BLaER1 (cell line): ENCODE data around the gene DAGLA.

Source experiments
- H3K27ac ChIP-seq: shearing (Covaris generic); formaldehyde crosslinking; 2 replicates; pipeline ENCODE4 v1.8.1; 2022
- H3K27me3 ChIP-seq: shearing (Covaris generic); formaldehyde crosslinking; 2 replicates; pipeline ENCODE4 v1.8.1; 2022
- H3K36me3 ChIP-seq: shearing (Covaris generic); formaldehyde crosslinking; 2 replicates; pipeline ENCODE4 v1.8.1; 2022
- H3K4me1 ChIP-seq: shearing (Covaris generic); formaldehyde crosslinking; 2 replicates; pipeline ENCODE4 v1.8.1; 2022
- H3K4me2 ChIP-seq: shearing (Covaris generic); formaldehyde crosslinking; 2 replicates; pipeline ENCODE4 v1.8.1; 2022
- H3K4me3 ChIP-seq: shearing (Covaris generic); formaldehyde crosslinking; 2 replicates; pipeline ENCODE4 v1.8.1; 2022
- H3K9ac ChIP-seq: shearing (Covaris generic); formaldehyde crosslinking; 2 replicates; pipeline ENCODE4 v1.8.1; 2022
- H3K9me3 ChIP-seq: shearing (Covaris generic); formaldehyde crosslinking; 2 replicates; pipeline ENCODE4 v1.8.1; 2022
- H4K20me1 ChIP-seq: shearing (Covaris generic); formaldehyde crosslinking; 2 replicates; pipeline ENCODE4 v1.8.1; 2022
- Cebpa-rat ChIP-seq: shearing (Covaris generic); IDR thresholded peaks from 2 replicates; pipeline ENCODE4 v1.8.1; 2022

The DAGLA gene

GRCh38 chr11:61713906-61714305 lies 33.7 kb downstream of the DAGLA start:
- no peaks in the 10 kb centered on the region for H4K20me1 ChIP-seq
- H3K27ac ChIP-seq: peak overlapping the region; percentile 14; the same call in 1 of the 2 replicates
- H3K4me1 ChIP-seq: peaks cover 99% of the 10 kb centered on the region
- H3K9me3 ChIP-seq: no peaks in the 10 kb centered on the region
- no peak for TF ChIP-seq Cebpa-rat
- H3K36me3 ChIP-seq: no peaks in the 10 kb centered on the region
- no peak overlapping the region for H3K9ac ChIP-seq
- no peak overlapping the region for H3K4me3 ChIP-seq
- peak overlapping the region; percentile 37 for H3K4me2 ChIP-seq
- H3K27me3 ChIP-seq: no peaks in the 10 kb centered on the region

- Histone ChIP-seq H3K9me3 (no peaks in the 10 kb centered on the region), H3K36me3 (no peaks in the 10 kb centered on the region), H3K9ac (no peak overlapping the region), H4K20me1 (no peaks in the 10 kb centered on the region), H3K4me1 (peaks cover 99% of the 10 kb centered on the region), H3K27ac (peak overlapping the region; percentile 14; the same call in 1 of the 2 replicates), H3K4me3 (no peak overlapping the region), H3K27me3 (no peaks in the 10 kb centered on the region), H3K4me2 (peak overlapping the region; percentile 37)
- TF ChIP-seq Cebpa-rat: no peak
Observed at GRCh38 chr11:61714316-61714715, 34.1 kb downstream of the DAGLA start.

GRCh38 chr11:61714916-61715315 lies 34.7 kb downstream of the DAGLA start:
- Histone ChIP-seq H3K4me2 (no peak overlapping the region), H3K27ac (no peak overlapping the region)

GRCh38 chr11:61715867-61716266 lies 35.7 kb downstream of the DAGLA start:
- TF ChIP-seq Cebpa-rat: no peak
- Histone ChIP-seq H4K20me1 (no peaks in the 10 kb centered on the region), H3K27me3 (no peaks in the 10 kb centered on the region), H3K27ac (no peak overlapping the region), H3K4me2 (peak overlapping the region; percentile 97), H3K36me3 (no peaks in the 10 kb centered on the region), H3K4me1 (peaks cover 90% of the 10 kb centered on the region), H3K9me3 (no peaks in the 10 kb centered on the region), H3K4me3 (no peak overlapping the region), H3K9ac (0 out of 2 replicates have a peak overlapping the region, but pooled peaks have one; percentile 65)

More at GRCh38 chr11:61714916-61715315, 34.7 kb downstream of the DAGLA start:
- H3K27me3 ChIP-seq: no peaks in the 10 kb centered on the region
- H3K4me3 ChIP-seq: no peak overlapping the region
- H3K9me3 ChIP-seq: no peaks in the 10 kb centered on the region
- TF ChIP-seq Cebpa-rat: no peak
- H4K20me1 ChIP-seq: no peaks in the 10 kb centered on the region
- peaks cover 99% of the 10 kb centered on the region for H3K4me1 ChIP-seq
- no peak overlapping the region for H3K9ac ChIP-seq
- H3K36me3 ChIP-seq: no peaks in the 10 kb centered on the region

GRCh38 chr11:61716478-61717285 lies 36.5 kb downstream of the DAGLA start:
- H3K27ac ChIP-seq: peak overlapping the region; percentile 77
- peaks cover 89% of the 10 kb centered on the region for H3K4me1 ChIP-seq
- no peaks in the 10 kb centered on the region for H3K27me3 ChIP-seq
- H3K36me3 ChIP-seq: no peaks in the 10 kb centered on the region
- 0 out of 2 replicates have a peak overlapping the region, but pooled peaks have one; percentile 33 for H3K4me3 ChIP-seq
- peak overlapping the region; percentile 97 for H3K4me2 ChIP-seq
- H4K20me1 ChIP-seq: no peaks in the 10 kb centered on the region
- H3K9ac ChIP-seq: peak overlapping the region; percentile 65
- H3K9me3 ChIP-seq: no peaks in the 10 kb centered on the region
- no peak for TF ChIP-seq Cebpa-rat

- Histone ChIP-seq H3K27me3 (no peaks in the 10 kb centered on the region), H3K36me3 (no peaks in the 10 kb centered on the region), H3K4me2 (peak overlapping the region; percentile 97), H3K27ac (peak overlapping the region; percentile 78), H4K20me1 (no peaks in the 10 kb centered on the region), H3K9me3 (no peaks in the 10 kb centered on the region), H3K4me1 (peaks cover 84% of the 10 kb centered on the region), H3K4me3 (no peak overlapping the region), H3K9ac (peak overlapping the region; percentile 65)
- TF ChIP-seq Cebpa-rat: no peak
Observed at GRCh38 chr11:61717286-61718033, 37.3 kb downstream of the DAGLA start.

GRCh38 chr11:61718046-61718531 lies 37.9 kb downstream of the DAGLA start:
- H3K4me2 ChIP-seq: peak overlapping the region; percentile 97
- H3K36me3 ChIP-seq: no peaks in the 10 kb centered on the region
- peaks cover 79% of the 10 kb centered on the region for H3K4me1 ChIP-seq
- H4K20me1 ChIP-seq: no peaks in the 10 kb centered on the region
- TF ChIP-seq Cebpa-rat: no peak
- no peaks in the 10 kb centered on the region for H3K27me3 ChIP-seq
- no peak overlapping the region for H3K4me3 ChIP-seq
- no peaks in the 10 kb centered on the region for H3K9me3 ChIP-seq
- peak overlapping the region; percentile 78 for H3K27ac ChIP-seq
- peak overlapping the region; percentile 41; the same call in 1 of the 2 replicates for H3K9ac ChIP-seq

- peak overlapping the region; percentile 97 for H3K4me2 ChIP-seq
- H3K27ac ChIP-seq: peak overlapping the region; percentile 41; the same call in 1 of the 2 replicates
Observed at GRCh38 chr11:61718621-61719302, 38.6 kb downstream of the DAGLA start.

GRCh38 chr11:61719978-61720377 lies 39.8 kb downstream of the DAGLA start:
- TF ChIP-seq Cebpa-rat: no peak
- H3K27ac ChIP-seq: no peak overlapping the region
- no peaks in the 10 kb centered on the region for H4K20me1 ChIP-seq
- no peak overlapping the region for H3K4me2 ChIP-seq
- no peaks in the 10 kb centered on the region for H3K27me3 ChIP-seq
- H3K9me3 ChIP-seq: no peaks in the 10 kb centered on the region
- peaks cover 60% of the 10 kb centered on the region for H3K4me1 ChIP-seq
- H3K4me3 ChIP-seq: no peak overlapping the region
- no peak overlapping the region for H3K9ac ChIP-seq
- no peaks in the 10 kb centered on the region for H3K36me3 ChIP-seq

More at GRCh38 chr11:61718621-61719302, 38.6 kb downstream of the DAGLA start:
- Histone ChIP-seq H3K9me3 (no peaks in the 10 kb centered on the region), H4K20me1 (no peaks in the 10 kb centered on the region), H3K27me3 (no peaks in the 10 kb centered on the region), H3K4me1 (peaks cover 72% of the 10 kb centered on the region), H3K9ac (no peak overlapping the region), H3K4me3 (no peak overlapping the region; the same call in 1 of the 2 replicates), H3K36me3 (no peaks in the 10 kb centered on the region)
- no peak for TF ChIP-seq Cebpa-rat
